Activated CD4-positive, alpha-beta T cell treated with anti-CD3 and anti-CD28 coated beads for 48 hours (primary cell): ENCODE results near the gene KCTD5.
A peak's percentile ranks its signal among the peaks of the same experiment; 100 is the strongest.
"Not testable (repeated sequence)": the region's sequence is repeated elsewhere in the genome, so short reads cannot be mapped to it uniquely, and the experiment has no call there.

Source experiments
- DNase-seq: peaks from one replicate; pipeline ENCODE4 v3.0.0-alpha.2; 2020

The KCTD5 gene, protein sequence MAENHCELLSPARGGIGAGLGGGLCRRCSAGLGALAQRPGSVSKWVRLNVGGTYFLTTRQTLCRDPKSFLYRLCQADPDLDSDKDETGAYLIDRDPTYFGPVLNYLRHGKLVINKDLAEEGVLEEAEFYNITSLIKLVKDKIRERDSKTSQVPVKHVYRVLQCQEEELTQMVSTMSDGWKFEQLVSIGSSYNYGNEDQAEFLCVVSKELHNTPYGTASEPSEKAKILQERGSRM

DNA sequence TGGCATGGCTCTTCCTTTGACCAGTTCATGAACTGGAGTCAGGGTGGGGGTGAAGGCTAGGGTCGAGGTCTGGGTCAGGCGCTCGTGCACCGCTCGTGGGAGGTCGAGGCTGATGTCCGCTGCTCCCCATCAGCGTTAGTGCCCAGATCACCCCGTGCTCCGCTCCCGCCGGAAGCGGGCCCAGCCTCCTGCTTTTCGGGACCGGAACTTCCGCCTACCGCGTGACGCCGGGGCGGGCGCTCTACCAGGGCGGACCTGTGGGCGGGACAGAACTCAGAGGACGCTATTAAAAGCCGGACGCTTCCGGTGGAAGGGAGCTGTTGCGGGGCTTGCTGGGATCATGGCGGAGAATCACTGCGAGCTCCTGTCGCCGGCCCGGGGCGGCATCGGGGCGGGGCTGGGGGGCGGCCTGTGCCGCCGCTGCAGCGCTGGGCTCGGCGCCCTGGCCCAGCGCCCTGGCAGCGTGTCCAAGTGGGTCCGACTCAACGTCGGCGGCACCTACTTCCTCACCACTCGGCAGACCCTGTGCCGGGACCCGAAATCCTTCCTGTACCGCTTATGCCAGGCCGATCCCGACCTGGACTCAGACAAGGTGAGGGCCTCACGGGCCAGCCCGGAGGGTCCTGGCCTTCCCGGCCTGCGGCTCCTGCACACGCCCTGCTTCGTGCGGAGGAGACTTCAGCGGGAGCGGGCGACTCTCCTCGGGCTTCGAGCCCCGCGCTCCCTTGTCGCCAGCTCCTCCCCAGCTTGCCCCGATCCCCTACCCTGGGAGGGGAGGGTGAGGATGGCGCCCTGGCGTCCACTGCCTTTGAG, at the start of gene KCTD5:
Gene KCTD5 (plus strand): TSS at position 315 of the 813 bp plus-strand sequence. CDS start 26 bp downstream, at position 341.
- DNase-seq: peak; percentile 99

DNA sequence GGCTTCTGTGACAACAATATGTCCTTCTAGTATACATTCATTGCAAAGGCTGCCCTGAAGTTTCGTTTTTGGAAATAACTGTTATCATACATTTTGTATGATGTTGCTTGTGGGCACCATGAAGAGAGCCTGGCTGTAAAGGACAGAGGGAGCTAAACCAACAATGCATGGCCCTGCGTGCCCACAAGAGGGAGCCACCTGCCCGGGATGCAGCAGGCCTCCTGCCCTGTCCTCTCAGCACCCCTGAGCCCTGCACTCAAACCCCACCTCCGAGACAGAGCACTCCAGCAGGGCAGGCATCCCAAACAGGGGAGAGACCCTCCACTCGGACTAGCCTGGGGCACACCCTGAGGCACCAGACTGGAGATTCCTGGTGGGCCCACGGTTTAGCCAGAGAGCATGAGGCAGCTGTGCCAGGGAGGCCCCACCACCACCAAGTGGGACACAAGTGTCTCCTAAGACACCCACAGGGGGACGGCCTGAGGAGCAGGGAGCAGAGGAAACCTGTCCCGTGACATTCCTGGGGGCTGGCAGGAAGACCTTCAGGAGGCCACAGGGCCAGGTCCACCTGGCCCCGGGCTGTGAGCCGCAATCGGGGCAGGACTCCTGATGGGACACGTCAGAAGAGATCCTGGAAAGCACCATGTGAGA, 43.1 kb upstream of the KCTD5 start:
- DNase-seq: peak; percentile 66

DNA sequence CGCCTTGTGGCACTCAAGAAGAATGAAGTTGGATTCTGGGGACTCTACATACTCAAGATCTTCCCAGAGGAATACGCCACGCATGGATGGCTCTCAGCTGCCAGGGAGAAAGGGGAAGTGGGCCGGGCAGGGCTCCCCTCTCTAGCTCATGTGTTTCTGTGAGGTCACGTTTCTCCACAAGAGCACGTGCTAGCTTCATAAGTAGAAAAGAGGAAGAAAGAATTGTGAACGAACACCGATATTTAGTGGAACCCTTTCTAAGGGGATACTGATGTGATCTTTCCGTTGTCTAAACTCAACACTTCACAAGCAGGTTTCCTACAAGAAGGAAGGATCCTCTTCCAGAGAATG, 42.6 kb upstream of the KCTD5 start:
- DNase-seq: not testable (repeated sequence)

DNA sequence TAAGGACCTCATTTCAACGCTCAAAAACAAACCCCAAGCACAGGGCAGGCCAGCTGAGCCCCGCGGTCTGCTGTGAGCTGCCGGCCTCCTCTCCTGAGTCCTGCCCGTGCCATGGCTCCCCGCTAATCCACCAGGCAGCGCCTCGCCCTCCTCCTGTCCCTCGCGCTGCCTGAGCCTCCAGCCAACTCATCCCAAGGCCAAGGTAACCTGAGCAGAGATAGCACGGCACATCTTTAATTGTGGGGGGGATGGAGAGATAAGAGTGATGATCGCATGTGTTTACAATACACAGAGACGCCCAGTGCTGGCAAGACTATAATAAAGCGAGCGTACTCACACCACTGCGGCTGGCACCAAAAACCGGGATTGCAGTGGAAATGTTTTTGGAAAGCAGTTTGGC, 39.8 kb upstream of the KCTD5 start:
- DNase-seq: not testable (repeated sequence)

DNA sequence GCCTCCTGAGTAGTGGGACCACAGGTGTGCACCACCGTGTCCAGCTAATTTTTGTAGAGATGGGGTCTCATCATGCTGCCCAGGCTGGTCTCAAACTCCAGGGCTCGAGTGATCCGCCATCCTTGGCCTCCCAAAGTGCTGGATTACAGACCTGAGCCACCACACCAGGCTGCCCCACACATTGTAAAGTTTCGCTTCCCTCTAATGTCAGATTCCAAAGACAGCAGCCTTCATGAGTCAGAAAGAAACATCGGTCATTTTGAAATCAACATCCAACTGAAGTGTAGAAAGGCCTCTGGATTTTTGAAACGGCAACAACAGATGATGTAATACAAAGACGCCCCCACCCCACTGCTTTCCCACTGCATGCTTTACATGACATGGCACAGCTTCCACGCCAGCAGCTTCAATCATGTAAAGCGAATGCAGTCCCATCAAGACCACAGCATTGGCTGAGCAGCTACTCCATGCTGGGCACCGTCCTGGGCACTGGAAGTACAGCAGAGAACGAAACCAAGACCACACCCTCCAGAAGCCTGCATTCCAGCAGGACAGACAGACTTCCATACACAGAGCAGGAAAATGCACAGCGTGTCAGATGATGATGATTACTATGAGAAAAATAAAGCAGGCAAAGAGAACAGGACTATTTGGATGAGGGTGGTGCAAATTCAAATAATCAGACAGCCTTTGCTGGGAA, 37.4 kb upstream of the KCTD5 start:
- not testable (repeated sequence) for DNase-seq

DNA sequence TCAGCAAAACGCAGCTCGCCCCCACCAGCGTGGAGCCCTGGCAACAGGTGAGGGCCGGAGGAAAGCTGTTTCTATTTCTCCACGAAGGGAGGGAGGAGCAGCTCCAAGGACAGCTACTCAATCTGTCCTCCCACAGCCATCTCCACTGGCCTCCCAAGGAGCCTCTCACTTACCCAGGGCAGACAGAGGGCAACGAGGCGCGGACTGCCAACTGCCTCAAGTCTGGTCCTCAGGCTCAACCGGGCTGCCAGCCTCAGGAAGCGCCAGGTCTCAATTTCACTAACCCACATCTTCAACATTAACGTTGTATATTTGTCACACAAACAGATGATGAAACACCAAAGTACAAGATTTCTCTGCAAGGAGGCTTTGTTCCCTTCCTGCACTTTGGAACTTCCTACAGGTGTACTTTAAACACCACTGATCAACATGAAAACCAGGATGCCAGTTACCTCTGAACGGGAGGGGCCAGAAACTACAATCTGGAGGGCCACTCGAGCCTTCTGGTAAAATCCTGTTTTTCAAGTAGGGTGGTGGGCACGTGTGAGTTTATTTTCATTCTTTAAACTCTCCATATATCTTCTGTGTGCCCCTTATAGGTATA, 31.0 kb upstream of the KCTD5 start:
- DNase-seq: not testable (repeated sequence)

DNA sequence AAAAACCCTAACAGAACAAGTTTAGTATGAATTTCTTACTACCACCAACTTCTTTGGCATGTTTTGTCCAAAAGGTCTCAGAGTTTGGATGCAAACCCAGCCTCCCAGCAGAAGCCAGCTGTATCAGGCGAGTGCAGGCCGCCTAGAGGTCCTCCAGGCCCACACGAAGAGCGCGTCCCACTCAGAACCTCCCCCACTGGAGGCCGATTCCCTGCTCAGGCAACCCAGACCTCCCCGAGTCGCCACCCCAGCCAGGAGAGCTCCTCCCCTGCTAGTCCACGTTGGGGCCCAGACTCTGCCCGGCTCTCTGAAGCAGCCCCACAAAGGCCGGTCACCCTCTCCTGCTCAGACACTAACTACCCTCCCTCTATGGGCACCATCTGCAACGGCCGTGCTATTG, 28.4 kb upstream of the KCTD5 start:
- not testable (repeated sequence) for DNase-seq

DNA sequence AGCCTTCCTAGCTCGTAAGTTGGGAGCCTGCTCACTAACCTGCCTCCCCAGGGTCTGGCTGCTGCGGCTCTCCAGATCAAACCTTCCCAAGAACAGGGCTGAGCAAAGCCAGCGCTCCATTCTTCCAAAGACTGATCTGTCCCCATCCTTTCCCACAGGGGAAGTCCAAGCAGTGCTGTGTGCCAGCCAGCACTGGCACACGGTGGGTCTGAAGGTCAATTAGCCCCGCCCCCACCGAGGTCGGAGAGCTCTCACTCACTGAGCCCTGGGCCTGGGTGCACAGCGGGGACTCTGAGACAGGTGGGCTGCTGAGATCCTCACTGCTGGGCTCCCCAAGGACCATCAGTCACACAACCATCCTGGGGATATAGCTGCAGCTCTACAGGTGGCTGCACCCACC, 27.4 kb upstream of the KCTD5 start:
- DNase-seq: not testable (repeated sequence)

DNA sequence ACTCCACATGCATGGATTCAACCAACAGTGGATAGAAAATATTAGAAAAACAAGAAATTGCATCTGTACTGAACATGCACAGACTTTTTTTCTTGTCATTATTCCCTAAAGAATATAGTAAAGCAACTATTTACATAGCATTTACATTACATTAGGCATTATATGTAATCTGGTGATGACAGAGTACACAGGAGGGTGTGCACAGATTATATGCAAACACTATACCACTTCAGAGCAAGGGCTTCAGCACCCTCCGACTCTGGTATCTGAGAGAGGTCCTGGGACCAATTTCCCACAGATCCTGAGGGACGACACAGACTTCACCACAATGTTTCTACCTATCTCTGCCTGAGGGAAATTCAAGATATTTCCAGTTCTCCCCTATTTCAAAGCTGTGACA, 25.3 kb upstream of the KCTD5 start:
- DNase-seq: no peak

DNA sequence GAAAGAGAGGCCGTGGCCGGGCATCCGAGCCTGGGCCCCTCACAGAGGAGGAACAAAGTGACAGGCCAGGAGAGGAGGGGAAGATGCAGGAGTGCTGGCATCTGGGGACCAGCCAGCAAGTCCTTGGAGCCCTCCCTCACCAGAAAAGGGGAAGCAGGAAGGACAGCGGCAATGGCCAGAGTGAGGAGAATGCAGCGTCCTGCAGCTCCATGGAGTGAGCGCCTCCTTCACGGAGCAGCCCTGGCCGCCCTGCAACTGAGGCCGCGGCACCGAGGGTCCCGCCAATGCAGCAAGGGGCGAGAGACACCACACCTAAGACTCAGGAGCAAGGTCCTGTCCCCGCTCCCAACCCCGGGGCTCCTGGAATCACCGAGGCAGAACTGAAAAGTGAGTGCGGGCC, 24.5 kb upstream of the KCTD5 start:
- DNase-seq: not testable (repeated sequence)

DNA sequence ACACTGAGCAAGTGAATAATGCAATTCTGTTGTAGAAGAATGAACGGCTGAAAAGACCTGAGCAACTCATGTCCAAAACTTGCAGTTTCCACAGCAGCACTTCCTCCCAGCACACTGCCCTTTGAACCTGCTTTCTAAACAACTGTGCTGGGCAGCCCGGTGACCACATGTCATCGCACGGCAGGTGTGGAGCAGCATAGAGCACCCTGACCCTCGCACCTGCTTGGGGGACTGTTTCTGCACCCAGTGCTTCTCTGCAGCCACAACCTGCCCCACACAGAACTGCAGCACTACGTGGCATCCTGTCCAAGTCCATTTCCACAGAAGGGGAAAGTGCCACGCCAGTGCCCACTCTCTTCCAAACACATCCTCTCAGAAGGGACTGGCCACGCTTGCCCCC, 22.8 kb upstream of the KCTD5 start:
- DNase-seq: not testable (repeated sequence)

DNA sequence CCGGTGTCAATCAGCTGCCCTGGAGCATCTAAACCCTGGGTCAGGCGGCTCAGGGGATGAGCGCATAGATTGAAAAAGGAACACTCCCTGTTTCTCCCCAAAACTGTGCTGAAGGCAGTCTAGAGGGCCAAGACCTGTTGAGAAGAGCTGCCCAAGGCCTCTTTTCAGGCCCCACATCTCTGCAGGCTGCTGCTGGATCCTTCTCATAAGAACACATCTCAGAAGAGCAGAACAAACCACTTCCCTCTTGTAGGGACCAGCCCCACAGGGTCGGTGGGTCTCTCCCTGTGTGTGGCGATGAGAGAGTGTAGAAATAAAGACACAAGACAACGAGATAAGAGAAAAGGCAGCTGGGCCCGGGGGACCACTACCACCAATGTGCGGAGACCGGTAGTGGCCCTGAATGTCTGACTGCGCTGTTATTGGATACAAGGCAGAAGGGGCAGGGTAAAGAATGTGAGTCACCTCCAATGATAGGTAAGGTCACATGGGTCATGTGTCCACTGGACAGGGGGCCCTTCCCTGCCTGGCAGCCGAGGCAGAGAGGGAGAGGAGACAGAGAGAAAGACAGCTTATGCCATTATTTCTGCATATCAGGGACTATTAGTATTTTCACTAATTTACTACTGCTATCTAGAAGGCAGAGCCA, 22.2 kb upstream of the KCTD5 start:
- DNase-seq: not testable (repeated sequence)

DNA sequence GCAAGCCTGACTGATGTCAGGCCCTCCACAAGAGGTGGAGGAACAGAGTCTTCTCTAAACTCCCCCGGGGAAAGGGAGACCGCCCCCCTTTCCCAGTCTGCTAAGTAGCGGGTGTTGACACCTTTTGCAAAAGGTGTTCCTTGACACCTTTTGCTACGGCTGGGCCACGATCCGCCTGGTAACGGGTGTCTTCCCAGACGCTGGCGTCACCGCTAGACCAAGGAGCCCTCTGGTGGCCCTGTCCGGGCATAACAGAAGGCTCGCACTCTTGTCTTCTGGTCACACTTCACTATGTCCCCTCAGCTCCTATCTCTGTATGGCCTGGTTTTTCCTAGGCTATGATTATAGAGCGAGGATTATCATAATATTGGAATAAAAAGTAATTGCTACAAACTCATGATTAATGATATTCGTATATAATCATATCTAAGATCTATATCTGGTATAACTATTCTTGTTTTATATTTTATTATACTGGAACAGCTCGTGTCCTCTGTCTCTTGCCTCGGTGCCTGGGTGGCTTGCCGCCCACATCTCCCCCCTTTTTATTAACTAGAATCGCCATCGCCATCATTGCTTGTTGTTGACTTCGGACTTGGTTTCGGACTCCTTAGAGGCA, 21.5 kb upstream of the KCTD5 start:
- peak; percentile 43 for DNase-seq

DNA sequence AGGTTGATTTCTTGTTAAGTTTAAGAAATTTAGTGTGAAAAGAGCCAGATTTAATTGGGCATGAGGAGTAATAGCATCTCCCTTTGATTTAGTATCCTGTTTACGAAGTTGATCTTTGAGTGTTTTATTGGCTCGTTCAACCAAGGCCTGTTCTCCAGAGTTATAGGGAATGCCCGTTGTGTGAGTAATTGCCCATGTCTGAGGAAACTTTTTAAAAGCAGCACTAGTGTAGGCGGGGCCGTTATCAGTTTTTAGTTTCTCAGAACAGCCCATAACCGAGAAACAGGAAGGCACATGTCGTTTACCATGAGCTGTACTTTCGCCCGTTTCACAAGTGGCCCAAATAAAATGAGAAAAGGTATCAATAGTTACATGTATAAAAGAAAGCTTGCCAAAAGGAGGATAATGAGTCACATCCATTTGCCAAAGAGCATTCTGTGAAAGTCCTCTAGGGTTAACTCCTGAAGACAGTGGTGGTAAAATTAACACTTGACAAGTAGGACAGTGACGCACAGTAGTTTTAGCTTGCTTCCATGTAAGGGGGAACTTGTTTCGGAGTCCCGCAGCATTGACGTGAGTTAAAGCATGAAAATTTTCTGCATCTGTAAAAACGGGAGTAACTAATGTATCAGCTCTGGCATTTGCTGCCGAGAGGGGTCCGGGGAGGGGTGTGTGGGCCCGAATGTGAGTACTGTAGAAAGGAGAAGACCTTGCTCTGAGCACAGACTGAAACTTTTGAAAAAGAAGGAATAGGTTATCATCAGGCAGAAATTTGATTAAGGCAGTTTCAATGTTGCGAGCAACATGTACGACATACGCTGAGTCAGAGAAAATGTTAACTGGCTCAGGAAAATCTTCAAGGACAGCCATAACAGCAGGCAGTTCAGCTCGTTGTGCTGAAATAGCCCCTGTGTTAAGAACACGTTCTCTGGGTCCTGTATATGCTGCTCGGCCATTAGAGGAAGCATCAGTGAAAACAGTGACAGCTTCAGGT, 18.5 kb upstream of the KCTD5 start:
- DNase-seq: peak; percentile 64

DNA sequence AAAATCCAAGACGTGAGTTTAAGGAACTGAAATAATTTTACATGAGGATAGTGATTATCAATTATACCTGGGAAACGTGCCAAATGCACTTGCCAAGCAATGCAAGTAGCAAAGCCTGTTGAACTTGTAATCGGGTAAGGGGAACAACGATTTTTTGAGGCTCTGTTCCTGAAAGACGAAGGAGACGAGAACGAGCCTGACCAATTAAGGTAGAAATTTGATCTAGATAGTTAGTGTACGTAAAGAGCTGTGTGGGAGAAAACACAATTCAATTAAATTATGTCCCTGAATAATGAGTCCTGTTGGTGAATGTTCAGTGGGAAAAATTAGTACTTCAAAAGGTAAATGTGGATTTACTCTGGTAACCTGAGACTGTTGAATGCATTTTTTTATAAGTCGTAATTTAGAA, 17.7 kb upstream of the KCTD5 start:
- DNase-seq: no peak

DNA sequence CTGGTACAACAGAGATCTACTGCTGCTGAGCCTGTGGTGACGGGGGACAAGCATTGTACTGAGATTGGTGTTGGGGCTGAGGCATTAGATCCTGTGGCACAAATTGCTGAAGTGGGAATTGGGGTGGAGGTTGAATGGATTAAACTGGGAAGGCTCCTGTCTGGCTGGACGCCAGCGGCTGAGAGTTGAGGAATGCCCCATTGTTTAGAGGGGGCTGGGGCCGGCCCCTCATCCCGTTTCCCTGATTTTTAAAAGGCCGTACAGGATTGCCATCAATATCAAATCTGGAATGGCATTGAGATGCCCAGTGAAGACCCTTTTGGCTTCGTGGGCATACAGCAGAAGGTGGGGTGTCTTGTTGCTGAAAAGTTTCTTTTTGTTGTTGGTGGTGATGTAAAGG, 15.7 kb upstream of the KCTD5 start:
- not testable (repeated sequence) for DNase-seq

DNA sequence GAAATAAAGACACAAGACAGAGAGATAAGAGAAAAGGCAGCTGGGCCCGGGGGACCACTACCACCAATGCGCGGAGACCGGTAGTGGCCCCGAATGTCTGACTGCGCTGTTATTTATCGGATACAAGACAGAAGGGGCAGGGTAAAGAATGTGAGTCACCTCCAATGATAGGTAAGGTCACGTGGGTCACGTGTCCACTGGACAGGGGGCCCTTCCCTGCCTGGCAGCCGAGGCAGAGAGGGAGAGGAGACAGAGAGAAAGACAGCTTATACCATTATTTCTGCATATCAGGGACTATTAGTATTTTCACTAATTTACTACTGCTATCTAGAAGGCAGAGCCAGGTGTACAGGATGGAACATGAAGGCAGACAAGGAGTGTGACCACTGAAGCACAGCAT, 12.7 kb upstream of the KCTD5 start:
- DNase-seq: not testable (repeated sequence)

DNA sequence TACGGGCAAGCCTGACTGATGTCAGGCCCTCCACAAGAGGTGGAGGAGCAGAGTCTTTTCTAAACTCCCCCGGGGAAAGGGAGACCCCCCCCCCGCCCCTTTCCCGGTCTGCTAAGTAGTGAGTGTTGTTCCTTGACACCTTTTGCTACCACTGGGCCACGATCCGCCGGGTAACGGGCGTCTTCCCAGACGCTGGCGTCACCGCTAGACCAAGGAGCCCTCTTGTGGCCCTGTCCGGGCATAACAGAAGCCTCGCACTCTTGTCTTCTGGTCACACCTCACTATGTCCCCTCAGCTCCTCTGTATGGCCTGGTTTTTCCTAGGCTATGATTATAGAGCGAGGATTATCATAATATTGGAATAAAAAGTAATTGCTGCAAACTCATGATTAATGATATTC, 12.3 kb upstream of the KCTD5 start:
- peak; percentile 78 for DNase-seq

DNA sequence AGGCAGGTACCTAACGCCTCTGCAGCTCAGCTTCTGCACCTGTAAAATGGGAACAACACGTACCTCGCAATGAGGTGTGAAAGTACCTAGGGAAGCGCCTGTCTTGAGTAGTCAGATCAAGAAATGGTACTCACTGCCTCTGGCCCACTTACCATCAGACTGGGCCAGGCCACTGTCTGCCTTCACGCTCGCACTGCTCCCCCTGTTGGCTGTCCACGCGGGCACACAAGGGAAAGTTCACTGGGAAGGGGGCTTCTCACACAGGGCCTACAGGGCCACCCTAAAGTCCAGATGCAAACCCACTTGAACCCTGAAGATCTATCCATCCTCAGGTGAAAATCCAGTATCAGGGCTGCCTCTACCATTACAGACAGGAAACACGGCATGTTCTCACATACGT, 11.1 kb upstream of the KCTD5 start:
- DNase-seq: peak; percentile 46

DNA sequence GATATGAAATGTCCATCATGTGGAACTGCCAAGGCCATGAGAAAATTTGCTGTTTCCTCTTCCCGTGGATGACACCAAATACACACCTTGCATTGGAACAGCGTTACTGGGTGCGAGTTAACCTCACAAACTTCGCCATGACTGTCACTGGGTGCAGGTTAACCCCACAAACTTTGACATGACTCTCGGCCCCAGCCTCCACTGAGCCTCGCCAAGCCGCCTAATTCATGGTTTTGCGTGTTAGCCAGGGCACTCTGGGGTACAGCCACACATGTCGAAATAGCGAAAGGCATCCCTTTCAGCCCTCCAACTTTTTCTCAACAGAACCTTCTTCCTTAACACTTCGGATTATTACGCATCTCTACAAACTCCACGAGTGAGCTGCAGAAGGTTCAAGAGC, 10.6 kb upstream of the KCTD5 start:
- no peak for DNase-seq
